HPDE6-E6E7 (cell line): ENCODE measurements around the gene CFAP410.
"Not testable (repeated sequence)": the region's sequence is repeated elsewhere in the genome, so short reads cannot be mapped to it uniquely, and the experiment has no call there.

Experiments
- DNase-seq: peaks from one replicate; pipeline ENCODE4 v3.0.0; 2011; ENCODE audit warnings: missing footprints; ENCODE audit errors: extremely low spot score

Gene CFAP410

GRCh38 chr21:44350773-44351481 lies 11.7 kb upstream of the CFAP410 start:
- DNase-seq, result no peak

GRCh38 chr21:44349847-44350772 lies 10.9 kb upstream of the CFAP410 start:
- DNase-seq, result no peak

- DNase-seq, result no peak
Observed at GRCh38 chr21:44349416-44349846, 10.2 kb upstream of the CFAP410 start.

- no peak for DNase-seq
Observed at GRCh38 chr21:44348861-44349260, 9.7 kb upstream of the CFAP410 start.

- DNase-seq, result no peak
Observed at GRCh38 chr21:44347911-44348451, 8.8 kb upstream of the CFAP410 start.

GRCh38 chr21:44345495-44345894 lies 6.3 kb upstream of the CFAP410 start:
- no peak for DNase-seq

- DNase-seq, result no peak
Observed at GRCh38 chr21:44344541-44345183, 5.5 kb upstream of the CFAP410 start.

GRCh38 chr21:44342981-44343380 lies 3.8 kb upstream of the CFAP410 start:
- DNase-seq, result not testable (repeated sequence)

- DNase-seq, result not testable (repeated sequence)
Observed at GRCh38 chr21:44341726-44342458, 2.7 kb upstream of the CFAP410 start.

GRCh38 chr21:44337941-44338895 lies 972 bp downstream of the CFAP410 start:
- DNase-seq, result peak; percentile 38

- DNase-seq, result no peak
Observed at GRCh38 chr21:44337449-44337848, 1.7 kb downstream of the CFAP410 start.

- DNase-seq, result no peak
Observed at GRCh38 chr21:44335266-44336059, 3.7 kb downstream of the CFAP410 start.

- DNase-seq, result no peak
Observed at GRCh38 chr21:44334329-44335030, 4.7 kb downstream of the CFAP410 start.

GRCh38 chr21:44333509-44334328 lies 5.5 kb downstream of the CFAP410 start:
- no peak for DNase-seq

- no peak for DNase-seq
Observed at GRCh38 chr21:44332965-44333364, 6.2 kb downstream of the CFAP410 start.

GRCh38 chr21:44332383-44332782 lies 6.8 kb downstream of the CFAP410 start:
- DNase-seq, result no peak

- no peak for DNase-seq
Observed at GRCh38 chr21:44331650-44332307, 7.4 kb downstream of the CFAP410 start.
